ENCODE data around the gene EIF5A2. TPM values are rescaled to one million over a fixed set of nuclear protein-coding genes. Genes with fewer than 3 reads are reported as not detected.

EIF5A2 gene
- total and polyA plus RNA-seq, 12 donors, result 1.6 to 14.8 (median 8.5) TPM

DNA sequence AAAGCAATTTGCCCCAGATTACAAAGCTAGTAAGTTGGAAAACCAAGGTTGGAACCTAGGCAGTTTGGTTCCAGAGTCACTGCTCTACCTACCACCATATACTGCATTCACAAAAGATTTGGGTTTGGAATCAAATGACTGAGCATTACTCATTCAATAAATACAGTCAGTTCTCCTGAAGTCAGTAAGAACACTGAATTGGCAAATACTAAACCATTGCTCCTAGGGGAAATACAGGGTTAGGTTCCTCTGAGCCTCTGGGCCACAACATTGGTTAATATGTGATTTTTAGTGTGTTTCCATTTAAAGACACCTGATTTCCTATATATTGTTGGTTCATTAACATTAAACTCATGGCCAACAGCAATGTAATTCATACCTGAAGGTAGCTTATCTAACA lies 2.1 kb upstream of the EIF5A2 start:
- DNase-seq (no peak), ATAC-seq (no peak)
- intact Hi-C loops (cut with DNase I), result no loop called here
- no peaks in the 10 kb centered on the region for H3K27me3 ChIP-seq
- H3K9me3 ChIP-seq, result peaks cover 0 to 39% (median 15%) of the 10 kb centered on the region in 11 donors
- H3K36me3 ChIP-seq, result no peaks in the 10 kb centered on the region
- TF ChIP-seq, protein P1, sequence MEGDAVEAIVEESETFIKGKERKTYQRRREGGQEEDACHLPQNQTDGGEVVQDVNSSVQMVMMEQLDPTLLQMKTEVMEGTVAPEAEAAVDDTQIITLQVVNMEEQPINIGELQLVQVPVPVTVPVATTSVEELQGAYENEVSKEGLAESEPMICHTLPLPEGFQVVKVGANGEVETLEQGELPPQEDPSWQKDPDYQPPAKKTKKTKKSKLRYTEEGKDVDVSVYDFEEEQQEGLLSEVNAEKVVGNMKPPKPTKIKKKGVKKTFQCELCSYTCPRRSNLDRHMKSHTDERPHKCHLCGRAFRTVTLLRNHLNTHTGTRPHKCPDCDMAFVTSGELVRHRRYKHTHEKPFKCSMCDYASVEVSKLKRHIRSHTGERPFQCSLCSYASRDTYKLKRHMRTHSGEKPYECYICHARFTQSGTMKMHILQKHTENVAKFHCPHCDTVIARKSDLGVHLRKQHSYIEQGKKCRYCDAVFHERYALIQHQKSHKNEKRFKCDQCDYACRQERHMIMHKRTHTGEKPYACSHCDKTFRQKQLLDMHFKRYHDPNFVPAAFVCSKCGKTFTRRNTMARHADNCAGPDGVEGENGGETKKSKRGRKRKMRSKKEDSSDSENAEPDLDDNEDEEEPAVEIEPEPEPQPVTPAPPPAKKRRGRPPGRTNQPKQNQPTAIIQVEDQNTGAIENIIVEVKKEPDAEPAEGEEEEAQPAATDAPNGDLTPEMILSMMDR (IDR thresholded peaks at IDR 0.05), result no peak
- H3K4me1 ChIP-seq, result peaks cover 0 to 18% (median 10%) of the 10 kb centered on the region in 9 donors
- H3K27ac ChIP-seq, result no peak overlapping the region
- H3K4me3 ChIP-seq, result no peak overlapping the region

DNA sequence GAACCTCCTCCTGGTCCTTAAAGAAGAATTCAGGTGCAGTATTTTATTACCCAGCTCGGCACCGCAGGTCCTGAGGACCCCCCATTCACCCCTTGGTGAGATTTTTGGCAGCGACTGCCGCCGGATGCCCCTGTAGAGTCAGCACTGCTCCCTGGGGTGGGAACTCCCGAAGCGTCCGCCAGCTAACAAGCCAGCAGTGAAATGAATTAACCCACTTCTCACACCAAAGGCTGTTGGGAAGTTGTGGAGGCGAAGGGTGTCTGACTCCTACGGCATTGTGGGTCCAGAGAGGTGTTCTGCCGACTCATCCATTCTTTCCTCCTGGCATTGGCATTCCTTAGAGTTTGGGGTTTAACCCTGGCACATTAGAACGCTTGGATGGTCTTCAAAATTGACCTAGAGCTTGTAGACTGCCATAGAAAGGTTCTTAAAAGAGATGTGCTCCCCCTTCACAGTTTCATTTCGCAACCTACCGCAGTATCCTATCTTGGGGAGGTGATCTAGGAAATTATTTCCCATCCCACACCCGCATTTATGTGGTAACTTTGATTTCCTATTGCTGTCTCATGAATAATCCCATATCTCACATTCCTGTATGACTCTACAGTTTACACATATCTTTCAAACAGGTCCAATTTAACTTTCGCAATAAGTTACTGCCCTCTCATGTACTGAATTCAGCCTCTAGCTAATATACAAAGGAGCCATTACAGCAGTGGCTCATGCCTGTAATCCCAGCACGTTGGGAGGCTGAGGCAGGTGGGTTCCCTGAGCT lies 879 bp upstream of the EIF5A2 start:
- no peaks in the 10 kb centered on the region for H3K27me3 ChIP-seq
- H3K36me3 ChIP-seq, result no peaks in the 10 kb centered on the region
- 84 to 90% methylated on average over 17 of the region's 17 CpGs for WGBS, 2 donors
- H3K27ac ChIP-seq, result peak overlapping the region in 3 of 10 donors; percentile 32 to 72 (median 71)
- TF ChIP-seq, protein P1 (IDR thresholded peaks at IDR 0.05), result no peak
- H3K4me3 ChIP-seq, result peak overlapping the region in 6 of 10 donors; percentile 65 to 80 (median 78)
- peak in 1 of 2 donors; percentile 14 for DNase-seq
- ATAC-seq, result peak in 2 of 8 donors; percentile 8 to 19
- peaks cover 0 to 18% (median 10%) of the 10 kb centered on the region in 9 donors for H3K4me1 ChIP-seq
- H3K9me3 ChIP-seq, result peaks cover 0 to 39% (median 15%) of the 10 kb centered on the region in 11 donors
- intact Hi-C loops (cut with DNase I), result loop anchor here in 2 of 10 donors (2.0 to 5.0 kb wide), 2 partner anchors 37 to 39 kb away; partner anchors contain the start of gene RPL22L1 (in 2 of the 2)

DNA sequence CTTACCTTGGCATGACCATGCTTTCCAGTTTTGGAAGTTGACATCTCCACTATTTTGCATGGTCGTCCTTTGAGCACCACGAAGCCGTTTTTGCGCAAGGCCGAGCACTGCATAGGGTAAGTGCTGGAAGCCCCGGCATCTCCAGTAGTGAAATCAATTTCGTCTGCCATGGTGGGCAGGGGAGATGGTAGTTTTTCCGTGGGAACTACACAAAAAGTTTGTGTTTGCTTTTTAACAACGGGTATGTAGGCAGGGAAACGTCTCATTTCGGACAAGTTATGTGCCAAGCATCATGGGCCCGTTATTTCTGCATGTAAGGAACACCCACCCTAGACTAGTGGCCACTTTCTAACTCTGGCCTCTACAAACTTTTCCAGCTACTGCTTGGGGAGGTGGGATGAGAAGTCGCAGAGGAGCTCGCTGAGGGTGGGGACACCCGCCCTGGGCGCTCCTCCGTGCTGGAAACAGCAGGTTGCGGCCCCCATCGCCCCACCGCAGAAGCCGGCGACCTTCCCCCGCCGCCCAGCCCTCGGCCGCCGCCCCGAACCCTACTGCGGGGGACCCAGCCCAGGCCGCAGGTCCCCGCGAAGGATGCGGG lies 701 bp downstream of the EIF5A2 start:
- WGBS, 2 donors, result 5% methylated on average over 33 of the region's 33 CpGs
- intact Hi-C loops (cut with DNase I), result loop anchor here in 2 of 10 donors (2.0 to 5.0 kb wide), 2 partner anchors 35 to 37 kb away; partner anchors contain the start of gene RPL22L1 (in 2 of the 2)
- Histone ChIP-seq H3K9me3 (peaks cover 0 to 39% (median 15%) of the 10 kb centered on the region in 11 donors), H3K27ac (peak overlapping the region in 9 of 10 donors; percentile 25 to 75 (median 68)), H3K36me3 (no peaks in the 10 kb centered on the region), H3K4me1 (peaks cover 0 to 18% (median 10%) of the 10 kb centered on the region in 9 donors), H3K27me3 (no peaks in the 10 kb centered on the region), H3K4me3 (peak overlapping the region; percentile 59 to 80 (median 74))
- DNase-seq (no peak), ATAC-seq (peak in 5 of 8 donors; percentile 1 to 10 (median 5))
- TF ChIP-seq, protein P1 (IDR thresholded peaks at IDR 0.05), result no peak

DNA sequence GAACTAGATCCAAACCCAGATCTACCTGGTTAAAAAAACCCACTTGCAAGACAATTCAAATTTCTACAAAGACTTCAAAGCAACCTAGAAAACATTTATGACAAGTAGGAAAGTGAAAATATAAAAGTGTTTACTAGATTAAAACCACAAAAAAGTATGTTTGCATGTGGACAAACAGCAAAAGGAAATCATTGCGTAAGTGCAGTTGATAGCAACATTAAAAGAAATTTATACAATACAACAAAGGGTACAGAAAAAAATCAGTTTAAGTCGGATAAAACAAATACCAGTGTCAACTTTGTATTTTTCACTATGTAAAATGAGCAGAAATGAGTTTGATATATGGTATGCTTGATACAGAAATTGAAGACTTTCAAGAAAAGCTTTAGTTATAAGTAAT lies 2.6 kb downstream of the EIF5A2 start:
- TF ChIP-seq, protein P1 (IDR thresholded peaks at IDR 0.05), result no peak
- Histone ChIP-seq H3K4me1 (peaks cover 0 to 18% (median 10%) of the 10 kb centered on the region in 9 donors), H3K36me3 (no peaks in the 10 kb centered on the region), H3K27ac (no peak overlapping the region), H3K27me3 (no peaks in the 10 kb centered on the region), H3K4me3 (no peak overlapping the region), H3K9me3 (peaks cover 0 to 23% (median 11%) of the 10 kb centered on the region in 11 donors)
- ATAC-seq (no peak), DNase-seq (no peak)
- 95 to 97% methylated on average over 2 of the region's 2 CpGs for WGBS, 2 donors
- intact Hi-C loops (cut with DNase I), result loop anchor here in 1 of 10 donors (5.0 kb wide), 1 partner anchor 34 kb away; the partner anchor contains the start of gene RPL22L1

Data from heart right ventricle (tissue), 16 donors.